Activated CD4-positive, alpha-beta T cell treated with anti-CD3 and anti-CD28 coated beads for 4 hours (primary cell): ENCODE results near the gene HUWE1.
A peak's percentile ranks its signal among the peaks of the same experiment; 100 is the strongest.
"Not testable (repeated sequence)": the region's sequence is repeated elsewhere in the genome, so short reads cannot be mapped to it uniquely, and the experiment has no call there.

Experiments
- DNase-seq, 2 donors: peaks; one replicate each; pipeline ENCODE4 v3.0.0-alpha.2; 2020

The HUWE1 gene, protein sequence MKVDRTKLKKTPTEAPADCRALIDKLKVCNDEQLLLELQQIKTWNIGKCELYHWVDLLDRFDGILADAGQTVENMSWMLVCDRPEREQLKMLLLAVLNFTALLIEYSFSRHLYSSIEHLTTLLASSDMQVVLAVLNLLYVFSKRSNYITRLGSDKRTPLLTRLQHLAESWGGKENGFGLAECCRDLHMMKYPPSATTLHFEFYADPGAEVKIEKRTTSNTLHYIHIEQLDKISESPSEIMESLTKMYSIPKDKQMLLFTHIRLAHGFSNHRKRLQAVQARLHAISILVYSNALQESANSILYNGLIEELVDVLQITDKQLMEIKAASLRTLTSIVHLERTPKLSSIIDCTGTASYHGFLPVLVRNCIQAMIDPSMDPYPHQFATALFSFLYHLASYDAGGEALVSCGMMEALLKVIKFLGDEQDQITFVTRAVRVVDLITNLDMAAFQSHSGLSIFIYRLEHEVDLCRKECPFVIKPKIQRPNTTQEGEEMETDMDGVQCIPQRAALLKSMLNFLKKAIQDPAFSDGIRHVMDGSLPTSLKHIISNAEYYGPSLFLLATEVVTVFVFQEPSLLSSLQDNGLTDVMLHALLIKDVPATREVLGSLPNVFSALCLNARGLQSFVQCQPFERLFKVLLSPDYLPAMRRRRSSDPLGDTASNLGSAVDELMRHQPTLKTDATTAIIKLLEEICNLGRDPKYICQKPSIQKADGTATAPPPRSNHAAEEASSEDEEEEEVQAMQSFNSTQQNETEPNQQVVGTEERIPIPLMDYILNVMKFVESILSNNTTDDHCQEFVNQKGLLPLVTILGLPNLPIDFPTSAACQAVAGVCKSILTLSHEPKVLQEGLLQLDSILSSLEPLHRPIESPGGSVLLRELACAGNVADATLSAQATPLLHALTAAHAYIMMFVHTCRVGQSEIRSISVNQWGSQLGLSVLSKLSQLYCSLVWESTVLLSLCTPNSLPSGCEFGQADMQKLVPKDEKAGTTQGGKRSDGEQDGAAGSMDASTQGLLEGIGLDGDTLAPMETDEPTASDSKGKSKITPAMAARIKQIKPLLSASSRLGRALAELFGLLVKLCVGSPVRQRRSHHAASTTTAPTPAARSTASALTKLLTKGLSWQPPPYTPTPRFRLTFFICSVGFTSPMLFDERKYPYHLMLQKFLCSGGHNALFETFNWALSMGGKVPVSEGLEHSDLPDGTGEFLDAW (N-terminal part only)

DNA sequence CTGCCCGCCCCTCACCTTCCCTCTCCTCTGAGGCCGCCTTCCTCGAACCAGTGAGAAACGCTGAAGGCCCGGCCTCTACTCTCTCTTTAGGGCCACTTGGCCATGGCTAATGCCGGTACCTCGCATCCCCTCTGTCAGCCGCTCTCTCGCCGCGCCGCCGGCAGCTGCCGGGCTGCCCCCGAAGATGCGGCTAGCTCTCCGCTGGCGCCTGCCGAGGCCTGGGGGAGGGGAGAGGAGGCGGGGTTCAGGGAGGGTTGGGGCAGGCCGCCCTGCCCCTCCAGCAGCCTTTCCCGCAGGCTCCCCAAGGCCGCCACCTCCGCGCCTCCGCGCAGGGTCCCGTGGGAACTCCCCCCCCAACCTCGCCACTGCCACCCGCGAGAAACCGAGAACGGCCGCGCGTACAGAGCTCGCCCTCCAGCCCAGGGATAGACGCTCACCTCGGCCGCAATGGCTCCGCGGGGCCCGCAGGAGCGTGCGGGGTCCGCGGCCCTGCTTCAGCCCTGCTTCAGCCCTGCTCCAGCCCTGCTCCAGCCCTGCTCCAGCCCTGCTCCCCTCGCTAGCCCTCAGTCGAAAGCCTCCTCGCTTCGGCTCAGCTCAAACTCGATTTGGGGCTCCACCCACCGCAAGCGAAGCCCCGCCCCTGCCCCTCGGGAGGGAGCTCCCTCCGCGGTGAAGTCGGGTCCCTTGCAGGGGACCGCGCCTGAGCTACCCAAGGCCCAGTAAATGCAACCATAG lies at the start of gene HUWE1:
Gene HUWE1 (minus strand): TSS at position 569 of the 735 bp plus-strand sequence. CDS start 32,612 bp downstream, outside the sequence.
- peak; percentile 78 to 83 for DNase-seq

DNA sequence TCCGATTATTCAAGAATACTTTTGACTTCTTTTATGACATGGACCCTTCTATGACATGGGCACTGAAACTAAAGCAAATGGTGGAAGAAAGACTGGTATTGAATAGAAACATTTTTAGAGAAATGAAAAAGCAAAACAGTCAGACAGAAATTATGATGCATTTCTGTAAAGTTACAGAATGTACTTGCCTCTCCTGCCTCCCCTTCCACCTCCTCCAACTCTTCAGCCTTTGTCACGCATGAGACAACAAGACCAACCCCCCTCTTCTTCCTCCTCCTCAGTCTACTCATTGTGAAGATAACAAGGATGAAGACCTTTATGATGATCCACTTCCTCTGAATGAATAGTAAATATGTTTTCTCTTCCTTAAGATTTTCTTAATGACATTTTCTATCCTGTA lies 46.3 kb upstream of the HUWE1 start:
- no peak for DNase-seq

DNA sequence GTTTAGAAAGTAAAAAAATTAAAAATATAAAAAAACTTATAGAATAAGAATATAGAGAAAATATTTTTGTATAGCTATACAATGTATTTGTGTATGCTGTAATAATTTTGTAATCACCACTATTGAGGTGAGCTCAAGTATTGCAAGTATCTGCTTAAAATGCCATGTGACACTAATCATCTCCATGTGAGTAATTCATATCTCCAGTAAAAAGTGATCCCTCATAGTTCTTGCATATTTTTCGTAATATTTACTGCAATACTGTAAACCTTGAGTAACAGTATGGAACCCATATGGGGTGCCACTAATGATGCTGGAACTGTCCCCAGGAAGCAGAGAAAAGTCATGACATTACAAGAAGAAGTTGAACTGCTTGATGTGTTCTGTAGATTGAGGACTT lies 43.2 kb upstream of the HUWE1 start:
- DNase-seq, result no peak

DNA sequence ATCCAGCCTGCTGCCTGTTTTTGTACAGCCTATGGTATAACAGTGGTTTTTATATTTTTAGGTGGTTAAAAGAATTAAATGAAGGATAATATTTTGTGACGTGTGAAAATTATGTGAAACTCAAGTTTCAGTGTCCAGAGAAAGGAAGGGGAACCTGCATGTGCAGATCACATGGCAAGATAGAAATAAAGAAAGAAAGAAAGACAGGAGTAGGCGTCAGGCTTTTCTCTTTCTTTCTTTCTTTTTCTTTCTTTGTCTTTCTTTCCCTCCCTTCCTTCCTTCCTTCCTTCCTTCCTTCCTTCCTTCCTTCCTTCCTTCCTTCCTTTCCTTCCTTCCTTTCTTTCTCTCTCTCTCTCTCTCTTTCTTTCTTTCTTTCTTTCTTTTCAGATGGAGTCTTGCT lies 42.0 kb upstream of the HUWE1 start:
- no peak for DNase-seq

DNA sequence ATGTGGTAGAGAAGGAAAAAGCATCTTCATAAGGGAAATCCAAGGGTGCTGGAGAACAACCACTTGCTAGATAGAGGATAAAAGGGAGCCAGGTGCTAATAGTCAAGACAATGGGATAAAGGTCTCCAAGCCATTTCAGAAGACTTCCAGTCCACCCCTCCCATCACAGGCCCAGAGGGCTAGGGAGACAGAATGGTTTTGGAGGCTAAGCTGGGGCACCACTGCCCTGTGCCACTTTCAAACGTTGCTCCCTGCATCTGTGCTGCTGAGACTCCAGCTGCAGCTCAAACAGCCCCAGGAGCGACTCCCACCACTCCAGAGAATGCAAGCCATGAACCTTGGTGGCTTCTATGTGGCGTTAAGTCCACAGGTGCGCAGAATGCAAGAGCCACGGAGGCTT lies 38.4 kb upstream of the HUWE1 start:
- DNase-seq, result no peak

DNA sequence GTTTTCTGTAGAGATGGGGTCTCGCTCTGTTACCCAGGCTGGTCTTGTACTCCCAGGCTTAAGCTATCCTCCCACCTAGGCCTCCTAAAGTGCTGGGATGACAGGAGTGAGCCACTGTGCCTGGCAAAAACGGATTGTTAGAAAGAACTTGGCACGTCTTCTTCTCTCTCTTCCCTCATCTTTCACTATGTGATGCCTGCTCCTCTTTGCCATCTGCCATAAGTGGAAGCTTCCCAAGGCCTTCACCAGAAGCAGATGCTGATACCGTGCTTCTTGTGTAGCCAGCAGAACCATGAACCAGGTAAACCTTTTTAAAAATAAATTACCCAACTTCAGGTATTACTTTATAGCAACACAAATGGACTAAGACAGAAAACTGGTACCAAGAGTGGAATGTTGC lies 36.9 kb upstream of the HUWE1 start:
- DNase-seq, result no peak

DNA sequence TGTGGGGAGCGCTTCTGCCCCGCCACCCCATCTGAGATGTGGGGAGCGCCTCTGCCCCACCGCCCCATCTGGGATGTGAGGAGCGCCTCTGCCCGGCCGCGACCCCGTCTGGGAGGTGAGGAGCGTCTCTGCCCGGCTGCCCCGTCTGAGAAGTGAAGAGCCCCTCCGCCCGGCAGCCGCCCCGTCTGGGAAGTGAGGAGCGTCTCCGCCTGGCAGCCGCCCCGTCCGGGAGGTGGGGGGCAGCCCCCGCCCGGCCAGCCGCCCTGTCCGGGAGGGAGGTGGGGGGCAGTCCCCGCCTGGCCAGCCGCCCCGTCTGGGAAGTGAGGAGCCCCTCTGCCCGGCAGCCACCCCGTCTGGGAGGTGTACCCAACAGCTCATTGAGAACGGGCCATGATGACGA lies 35.1 kb upstream of the HUWE1 start:
- DNase-seq, result not testable (repeated sequence)

DNA sequence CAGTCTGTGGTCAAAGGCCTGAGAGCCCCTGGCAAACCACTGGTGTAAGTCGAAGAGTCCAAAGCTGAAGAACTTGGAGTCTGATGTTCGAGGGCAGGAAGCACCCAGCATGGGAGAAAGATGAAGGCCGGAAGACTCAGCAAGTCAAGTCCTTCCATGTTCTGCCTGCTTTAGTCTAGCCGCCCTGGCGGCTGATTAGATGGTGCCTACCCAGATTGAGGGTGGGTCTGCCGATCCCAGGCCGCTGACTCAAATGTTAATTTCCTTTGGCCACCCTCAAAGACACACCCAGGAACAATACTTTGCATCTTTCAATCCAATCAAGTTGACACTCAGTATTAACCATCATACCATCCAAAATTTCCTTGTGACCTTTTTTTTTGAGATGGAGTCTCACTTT lies 33.1 kb upstream of the HUWE1 start:
- not testable (repeated sequence) for DNase-seq

DNA sequence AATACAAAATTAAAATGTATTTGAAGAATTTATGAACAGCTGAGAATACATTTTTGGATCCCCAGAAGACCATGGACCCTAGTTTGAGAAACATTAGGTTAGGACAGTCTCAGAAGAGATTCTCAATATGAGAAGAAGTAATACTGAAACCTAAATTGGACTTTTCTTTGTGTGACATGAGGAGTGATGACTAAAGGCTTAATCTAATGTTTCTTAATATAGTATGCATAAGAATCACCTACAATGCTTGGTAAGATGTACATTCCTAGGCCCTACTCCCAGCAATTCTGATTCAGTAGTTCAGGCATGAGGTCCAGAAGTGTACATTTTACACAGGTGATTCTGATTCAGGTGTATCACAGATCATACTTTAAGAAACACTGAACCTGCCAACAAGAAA lies 31.6 kb upstream of the HUWE1 start:
- no peak for DNase-seq

DNA sequence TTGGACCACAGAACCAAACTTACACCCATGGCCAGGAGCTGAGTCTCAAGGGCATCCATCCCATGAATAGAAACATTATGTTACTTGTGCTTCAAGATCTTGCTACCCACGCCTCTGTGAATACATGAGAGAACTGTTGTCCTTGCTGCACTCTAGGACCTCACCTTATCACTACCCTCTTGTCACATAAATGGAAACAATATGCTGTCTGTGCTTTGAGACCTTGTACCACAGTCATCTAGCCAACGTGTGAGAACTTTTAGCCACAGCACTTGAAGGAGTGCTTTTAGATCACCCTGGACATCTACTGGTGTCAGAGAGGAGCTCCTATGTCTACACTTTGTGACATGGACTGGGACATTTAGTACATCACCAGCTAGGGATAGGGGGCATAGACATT lies 30.7 kb upstream of the HUWE1 start:
- no peak for DNase-seq

DNA sequence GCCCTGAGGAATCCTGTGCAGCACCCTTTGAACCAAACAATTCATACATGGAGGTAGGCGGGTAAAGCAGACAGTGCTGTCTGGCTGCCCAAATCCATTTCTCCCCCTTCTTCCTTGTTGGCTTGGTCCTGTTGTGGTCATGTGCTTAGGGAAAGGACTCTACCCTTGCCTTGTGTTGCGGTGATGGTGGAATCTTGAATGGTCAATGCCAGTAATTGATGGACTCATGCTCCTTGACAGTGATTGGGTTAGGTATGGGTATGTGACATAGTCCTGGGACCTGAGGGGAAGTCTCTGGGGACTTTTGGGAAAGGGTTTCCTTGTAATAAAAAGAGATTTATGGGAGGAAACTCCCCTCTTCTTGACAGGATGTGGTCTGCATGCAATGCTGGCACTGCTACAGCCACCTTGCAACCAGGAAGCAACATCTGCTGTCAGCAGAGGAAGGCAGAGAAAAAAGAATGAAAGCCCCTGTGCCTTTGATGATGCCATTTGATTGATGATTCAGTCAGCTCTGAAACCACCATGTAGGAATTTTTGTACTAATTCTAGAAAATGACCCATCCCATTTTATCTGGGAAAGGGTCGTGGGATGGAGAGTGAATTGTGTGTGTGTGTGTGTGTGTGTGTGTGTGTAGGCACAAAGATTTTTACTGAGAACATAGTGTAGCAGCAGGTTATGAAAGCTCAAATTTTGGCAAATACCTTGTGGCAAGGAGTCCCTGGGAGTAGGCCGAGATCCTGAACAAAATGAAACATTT lies 30.0 kb upstream of the HUWE1 start:
- DNase-seq, result peak; percentile 49 to 53

DNA sequence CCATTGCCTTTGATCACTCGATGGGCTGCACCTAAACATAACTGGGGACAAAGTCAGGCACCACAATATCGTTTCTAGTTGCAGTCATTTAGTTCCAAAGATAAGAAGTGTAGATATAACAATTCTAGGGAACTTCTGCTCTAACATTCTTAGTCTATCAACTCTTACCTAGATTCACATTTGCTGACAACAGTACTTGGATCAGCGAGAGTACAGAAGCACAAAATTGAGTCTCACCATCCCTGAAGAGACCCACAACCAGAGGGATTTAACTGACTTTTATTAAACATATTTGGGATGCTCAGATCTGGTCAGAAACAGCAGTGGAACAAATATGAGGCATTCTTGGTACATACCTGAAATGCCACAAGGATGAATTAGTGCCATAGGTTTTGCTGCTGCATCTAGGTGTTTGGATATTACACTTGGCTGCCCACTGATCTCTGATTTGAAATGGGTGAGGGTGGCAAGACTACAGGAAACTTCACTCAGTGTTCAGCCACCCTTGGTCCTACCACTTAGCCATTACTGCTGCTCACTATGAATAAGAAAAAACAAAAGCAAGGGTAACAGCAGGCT lies 28.9 kb upstream of the HUWE1 start:
- no peak for DNase-seq

DNA sequence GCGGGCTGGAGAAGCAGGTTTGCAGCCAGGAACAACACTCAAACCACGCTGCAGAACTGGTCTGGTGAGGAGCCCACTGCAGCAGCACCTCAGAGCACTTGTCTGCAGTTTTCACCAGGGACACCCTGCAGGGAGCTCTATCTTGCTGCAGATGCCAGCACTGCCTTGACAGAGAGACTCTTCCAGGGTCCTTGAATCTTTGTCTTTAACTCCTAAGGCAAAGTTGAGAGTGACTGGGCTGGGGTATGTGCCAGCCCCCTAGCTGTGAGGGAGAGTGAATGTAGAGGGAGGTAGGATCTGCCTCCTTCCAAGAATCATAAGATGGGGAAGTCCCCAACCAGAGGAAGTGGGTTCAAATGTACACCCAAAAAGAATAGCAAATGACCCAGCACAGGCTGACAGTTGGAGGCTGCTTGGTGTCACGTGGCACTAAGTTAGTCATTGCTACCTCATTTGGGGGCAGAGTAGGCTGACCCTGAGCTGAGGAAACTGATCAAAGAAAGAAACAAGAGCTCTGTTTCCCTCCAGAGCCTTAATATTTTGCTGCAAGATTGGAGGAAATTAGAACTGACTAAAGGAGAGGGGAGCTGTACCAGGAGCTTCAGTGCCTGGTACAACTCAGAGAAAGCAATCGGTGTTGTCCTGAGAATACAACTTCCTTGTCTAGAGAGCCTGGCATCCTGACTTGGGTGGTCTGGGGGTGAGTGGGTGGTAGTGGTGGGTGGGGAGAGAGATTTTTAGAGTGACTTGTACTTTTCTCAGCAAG lies 28.2 kb upstream of the HUWE1 start:
- peak; percentile 61 to 63 for DNase-seq

DNA sequence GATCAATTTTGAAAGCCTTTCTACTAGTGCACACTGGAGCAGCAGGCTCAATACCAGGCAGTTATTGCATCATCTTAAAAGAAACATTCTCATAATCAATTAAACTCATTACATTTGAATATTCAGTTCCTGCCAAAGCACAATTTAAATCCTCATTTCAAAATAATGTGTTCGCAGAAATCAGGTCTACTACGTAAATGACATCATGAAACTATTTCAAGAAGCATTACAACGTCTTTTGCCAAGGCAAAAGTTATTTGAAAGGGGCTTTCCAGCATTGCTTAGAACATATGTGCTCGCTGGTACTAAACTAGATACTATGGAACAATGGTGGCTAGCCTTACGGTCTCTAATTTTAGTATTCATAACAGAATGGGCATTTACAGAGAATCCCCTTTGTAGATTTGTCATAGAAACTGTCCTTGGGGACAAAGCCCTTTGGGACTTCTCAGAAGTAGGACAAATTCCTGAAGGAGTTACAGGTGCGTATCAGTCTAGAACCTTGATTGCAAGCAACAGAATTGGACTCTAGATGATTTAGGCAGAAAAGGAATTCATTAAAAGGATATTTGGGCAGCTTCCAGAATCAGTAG lies 27.6 kb upstream of the HUWE1 start:
- DNase-seq, result no peak

DNA sequence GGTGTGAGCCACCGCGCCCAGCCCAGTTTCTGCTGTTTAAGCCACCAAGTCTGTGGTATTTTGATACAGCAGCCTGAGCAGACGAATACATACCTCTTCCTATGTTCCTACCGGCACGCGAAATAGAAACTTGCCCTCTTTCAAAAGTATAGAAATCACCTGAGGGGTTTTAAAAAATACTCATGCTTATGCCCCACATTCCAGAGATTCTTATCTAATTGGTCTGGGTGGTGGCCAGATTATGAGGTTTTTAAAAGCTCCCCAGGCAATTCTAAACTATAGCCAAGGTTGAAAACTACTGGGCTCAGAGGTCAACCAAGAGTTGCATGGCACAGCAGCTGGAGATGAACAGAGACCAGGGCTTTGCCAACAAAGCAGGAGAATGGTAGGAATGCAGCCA lies 24.9 kb upstream of the HUWE1 start:
- no peak for DNase-seq

DNA sequence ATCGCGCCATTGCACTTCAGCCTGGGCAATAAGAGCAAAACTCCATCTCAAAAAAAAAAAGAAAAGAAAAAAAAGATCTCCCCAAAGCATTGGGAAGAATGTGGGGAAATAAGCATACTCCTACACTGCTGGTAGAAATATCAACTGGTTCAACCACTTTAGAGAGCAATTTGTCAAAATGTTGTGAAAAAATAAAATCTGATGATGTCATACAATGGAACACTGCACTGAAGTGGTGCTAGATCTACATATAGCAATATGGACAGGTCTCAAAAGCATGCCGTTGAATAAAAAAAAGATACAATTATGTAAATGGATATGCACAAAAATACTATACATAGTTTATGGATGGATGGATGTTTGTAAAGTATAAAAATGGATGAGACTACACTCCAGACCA lies 18.3 kb upstream of the HUWE1 start:
- no peak for DNase-seq

DNA sequence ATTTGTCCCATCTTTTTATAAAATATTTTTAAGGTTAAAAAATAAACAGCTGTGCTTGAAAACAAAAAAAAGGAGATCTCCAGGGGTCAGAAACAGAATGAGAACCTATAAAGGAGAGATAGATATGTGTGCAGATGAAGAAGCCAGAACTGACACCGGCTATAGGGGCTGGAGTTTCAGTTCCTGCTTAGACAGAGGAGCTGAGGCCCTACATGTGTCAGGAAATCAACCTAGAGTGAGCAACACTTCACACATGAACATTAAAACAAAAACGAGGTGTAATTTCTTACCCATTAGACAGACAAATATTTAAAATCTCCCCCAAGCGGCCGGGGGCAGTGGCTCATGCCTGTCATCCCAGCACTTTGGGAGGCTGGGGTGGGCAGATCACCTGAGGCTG lies 17.8 kb upstream of the HUWE1 start:
- no peak for DNase-seq

DNA sequence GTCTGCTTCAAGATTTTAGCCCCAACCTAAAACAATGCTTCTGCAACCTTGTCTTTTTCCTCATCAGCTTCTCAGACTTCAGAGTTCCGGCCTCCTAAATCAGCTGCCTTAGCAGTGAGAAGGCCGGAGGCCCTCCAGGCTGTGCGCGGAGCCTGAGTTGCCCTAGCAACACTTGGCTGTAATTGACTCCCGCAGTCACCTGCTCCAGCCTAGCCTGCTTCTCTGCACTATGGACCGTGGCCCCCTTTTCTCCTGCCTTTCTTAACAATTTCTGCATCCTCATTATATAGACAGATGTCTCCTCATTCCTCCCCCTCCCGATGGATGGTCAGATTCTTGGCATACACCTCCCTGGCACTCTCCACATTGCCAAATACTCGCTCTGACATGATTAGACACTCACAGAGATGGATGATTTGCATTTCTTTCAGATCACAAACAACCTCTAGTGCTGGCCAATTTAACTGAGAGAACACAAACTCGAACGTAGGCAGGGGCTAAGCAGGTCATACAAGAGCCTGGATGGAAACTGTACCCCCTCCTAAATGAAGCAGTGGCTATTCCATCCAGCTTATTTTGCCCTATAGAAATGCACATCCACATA lies 9.5 kb upstream of the HUWE1 start:
- DNase-seq, result no peak

DNA sequence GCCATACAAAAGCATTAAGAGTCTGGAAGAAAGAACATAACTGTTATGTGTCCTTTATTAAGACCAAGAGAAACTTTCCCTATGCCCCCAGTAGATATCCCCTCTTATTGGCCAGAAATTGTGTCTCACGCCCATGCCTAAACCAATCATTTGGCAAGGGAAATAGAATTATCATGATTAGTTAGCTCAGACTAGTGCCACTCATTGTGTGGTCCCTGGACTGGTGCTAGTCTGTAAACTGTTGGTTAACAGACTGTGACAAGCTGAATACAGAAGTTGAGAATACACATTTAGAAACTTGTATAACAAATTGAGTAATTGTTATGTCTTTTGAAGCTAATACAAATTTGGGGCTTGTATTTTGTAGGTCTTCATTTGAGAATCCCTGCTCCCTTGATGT lies 8.1 kb upstream of the HUWE1 start:
- DNase-seq, result no peak

DNA sequence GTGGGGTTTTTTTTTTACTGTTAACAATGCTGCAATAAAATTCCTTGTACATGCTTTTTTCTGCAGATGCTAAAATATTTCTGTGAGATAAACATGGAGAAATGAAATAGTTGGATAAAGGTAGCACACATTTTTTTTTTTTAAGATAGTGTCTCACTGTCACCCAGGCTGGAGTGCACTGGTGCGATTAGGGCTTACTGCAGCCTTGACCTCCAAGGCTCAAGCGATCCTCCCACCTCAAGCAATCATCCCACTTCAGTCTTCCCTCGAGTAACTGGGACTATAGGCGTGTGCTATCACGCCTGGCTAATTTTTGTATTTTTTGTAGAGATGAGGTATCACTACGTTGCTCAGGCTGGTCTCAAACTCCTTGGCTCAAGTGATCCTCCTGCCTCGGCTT lies 1.8 kb upstream of the HUWE1 start:
- DNase-seq, result no peak
